Keratinocyte (primary cell): ENCODE data around the gene CC2D2B. TPM values are rescaled to one million over a fixed set of nuclear protein-coding genes. Genes with fewer than 3 reads are reported as not detected.
"Not testable (repeated sequence)": the region's sequence is repeated elsewhere in the genome, so short reads cannot be mapped to it uniquely, and the experiment has no call there.

Experiments
- DNase-seq: peaks from one replicate; pipeline ENCODE4 v3.0.0-alpha.2; 2011; ENCODE audit warnings: low read depth, missing footprints, low spot score
- FAIRE-seq: peaks from 2 replicates; lab custom pipeline; 2011; peaks lifted over from hg19 to GRCh38; lab: Jason Lieb, UNC
- H2AFZ ChIP-seq: 2 replicates; pipeline ENCODE4 v1.6.0; 2012; ENCODE audit warnings: low read length, control low read depth, inconsistent platforms; ENCODE audit not compliant: control insufficient read depth
- H3K27ac ChIP-seq: 2 replicates; pipeline ENCODE4 v1.5.1; 2011; ENCODE audit warnings: low read length; ENCODE audit not compliant: control insufficient read depth, insufficient read depth
- H3K27me3 ChIP-seq: 3 replicates; pipeline ENCODE4 v1.6.0; 2011; ENCODE audit warnings: low read length; ENCODE audit not compliant: control insufficient read depth, insufficient read depth; ENCODE audit errors: extremely low read depth
- H3K36me3 ChIP-seq, 2 experiments: 2 replicates in 1 of 2; 3 replicates in 1 of 2; pipeline ENCODE4 v1.5.1; 2011; ENCODE audit warnings: low read length in 2 of 2, mild to moderate bottlenecking in 1 of 2; ENCODE audit not compliant: control insufficient read depth in 2 of 2, insufficient read depth in 2 of 2; ENCODE audit errors: extremely low read depth in 1 of 2
- H3K4me1 ChIP-seq: 3 replicates; pipeline ENCODE4 v1.5.1; 2011; ENCODE audit warnings: low read length; ENCODE audit not compliant: control insufficient read depth, insufficient read depth; ENCODE audit errors: extremely low read depth
- H3K4me2 ChIP-seq: 3 replicates; pipeline ENCODE4 v1.6.0; 2011; ENCODE audit warnings: low read depth, low read length; ENCODE audit not compliant: control insufficient read depth, insufficient read depth; ENCODE audit errors: extremely low read depth
- H3K4me3 ChIP-seq, 3 experiments: fragments of 200-600 bp in 1 of 3; sonication (generic) in 1 of 3; 2 replicates in 2 of 3; 3 replicates in 1 of 3; pipeline ENCODE4 v1.5.1; 2011 to 2016; ENCODE audit warnings: low read length in 3 of 3, mild to moderate bottlenecking in 3 of 3, control low read depth in 2 of 3, inconsistent platforms in 1 of 3, low read depth in 1 of 3, mixed read lengths in 1 of 3, mixed run types in 1 of 3, moderate library complexity in 1 of 3; ENCODE audit not compliant: control insufficient read depth in 2 of 3, insufficient read depth in 2 of 3; ENCODE audit errors: extremely low read depth in 1 of 3
- H3K79me2 ChIP-seq: 2 replicates; pipeline ENCODE4 v1.6.0; 2012; ENCODE audit warnings: low read length; ENCODE audit not compliant: control insufficient read depth, insufficient read depth
- H3K9ac ChIP-seq: 3 replicates; pipeline ENCODE4 v1.6.0; 2011; ENCODE audit warnings: low read length; ENCODE audit not compliant: control insufficient read depth, insufficient read depth; ENCODE audit errors: extremely low read depth
- H3K9me1 ChIP-seq: 3 replicates; pipeline ENCODE4 v1.6.0; 2011; ENCODE audit warnings: low read length; ENCODE audit not compliant: control insufficient read depth, insufficient read depth; ENCODE audit errors: extremely low read depth
- H3K9me3 ChIP-seq: 2 replicates; pipeline ENCODE4 v1.5.1; 2012; ENCODE audit warnings: low read depth, low read length; ENCODE audit not compliant: control insufficient read depth
- H4K20me1 ChIP-seq: 3 replicates; pipeline ENCODE4 v1.6.0; 2011; ENCODE audit warnings: low read length; ENCODE audit not compliant: control insufficient read depth, insufficient read depth; ENCODE audit errors: extremely low read depth
- EZH2 ChIP-seq: IDR thresholded peaks from one replicate; pipeline ENCODE4 v1.6.1; 2012; ENCODE audit warnings: inconsistent platforms, mild to moderate bottlenecking, low read length, moderate library complexity
- dilution Hi-C: fragments of 300-500 bp; cut with MboI; formaldehyde crosslinking; loops from one replicate; pipeline ENCODE4 v1.7.0; 2020; ENCODE audit warnings: low sequenced_read_pairs; ENCODE audit not compliant: extremely low pct_ligation_motif_present
- polyA plus RNA-seq, 5 experiments: library from polyadenylated mRNA; depleted of rRNA in 3 of 5; stranded (reverse) in 3 of 5; stranded (forward) in 1 of 5; unstranded in 1 of 5; fragments of >200 nt; gene quantifications; 1 replicate in 1 of 5; 2 replicates in 3 of 5; 3 replicates in 1 of 5; pipeline versions ENCODE4 v1.2.1 to v1.2.3, GENCODE V29; 2011 to 2012; ENCODE audit warnings: missing spikeins in 2 of 5, low read depth in 1 of 5, low replicate concordance in 1 of 5
- TF ChIP-seq, protein P1 (sequence below), 3 experiments: IDR thresholded peaks in 1 of 3; conservative IDR thresholded peaks in 1 of 3; optimal IDR thresholded peaks in 1 of 3; 2 replicates in 2 of 3; 3 replicates in 1 of 3; pipeline versions ENCODE3 to v1.5.1; 2011; ENCODE audit warnings: low read length in 3 of 3, mild to moderate bottlenecking in 3 of 3, moderate library complexity in 2 of 3, control low read depth in 1 of 3, inconsistent platforms in 1 of 3; ENCODE audit not compliant: insufficient read depth in 2 of 3; ENCODE audit errors: extremely low read depth in 1 of 3

The CC2D2B gene
- polyA plus RNA-seq, 1 donor (not counting 4 experiments of a cell fraction or from before 2014, with no cell fraction given) = 0.10 TPM

DNA sequence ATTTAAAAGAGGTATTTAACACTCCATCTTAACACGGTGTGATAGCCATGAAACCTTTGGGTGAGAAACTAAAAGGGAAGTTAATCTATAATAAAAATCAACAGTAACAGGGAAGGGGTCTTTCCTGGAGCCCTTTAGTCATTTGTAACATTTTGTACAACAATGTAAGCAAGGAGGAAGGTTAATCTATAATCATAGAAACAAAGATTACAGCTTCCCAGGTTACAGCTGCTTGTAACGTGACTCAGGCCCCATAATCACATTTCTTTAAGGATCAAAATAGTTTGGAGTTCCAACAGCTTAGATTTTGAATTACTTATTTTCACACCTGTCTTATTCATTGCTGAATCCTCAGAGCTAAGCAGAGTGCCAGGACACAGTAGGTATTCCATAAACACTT lies 17.9 kb upstream of the CC2D2B start:
- Histone ChIP-seq H2AFZ (no peak overlapping the region), H3K4me2 (no peak overlapping the region), H3K4me3 (no peak overlapping the region), H3K9me3 (no peaks in the 10 kb centered on the region), H3K9me1 (no peaks in the 10 kb centered on the region), H3K4me1 (no peaks in the 10 kb centered on the region), H3K27me3 (no peaks in the 10 kb centered on the region), H3K36me3 (peaks cover 0 to 1% of the 10 kb centered on the region in 2 experiments), H3K27ac (no peak overlapping the region), H3K79me2 (no peaks in the 10 kb centered on the region), H3K9ac (no peak overlapping the region), H4K20me1 (no peaks in the 10 kb centered on the region)
- FAIRE-seq = no peak
- no peak for TF ChIP-seq EZH2
- TF ChIP-seq, protein P1, sequence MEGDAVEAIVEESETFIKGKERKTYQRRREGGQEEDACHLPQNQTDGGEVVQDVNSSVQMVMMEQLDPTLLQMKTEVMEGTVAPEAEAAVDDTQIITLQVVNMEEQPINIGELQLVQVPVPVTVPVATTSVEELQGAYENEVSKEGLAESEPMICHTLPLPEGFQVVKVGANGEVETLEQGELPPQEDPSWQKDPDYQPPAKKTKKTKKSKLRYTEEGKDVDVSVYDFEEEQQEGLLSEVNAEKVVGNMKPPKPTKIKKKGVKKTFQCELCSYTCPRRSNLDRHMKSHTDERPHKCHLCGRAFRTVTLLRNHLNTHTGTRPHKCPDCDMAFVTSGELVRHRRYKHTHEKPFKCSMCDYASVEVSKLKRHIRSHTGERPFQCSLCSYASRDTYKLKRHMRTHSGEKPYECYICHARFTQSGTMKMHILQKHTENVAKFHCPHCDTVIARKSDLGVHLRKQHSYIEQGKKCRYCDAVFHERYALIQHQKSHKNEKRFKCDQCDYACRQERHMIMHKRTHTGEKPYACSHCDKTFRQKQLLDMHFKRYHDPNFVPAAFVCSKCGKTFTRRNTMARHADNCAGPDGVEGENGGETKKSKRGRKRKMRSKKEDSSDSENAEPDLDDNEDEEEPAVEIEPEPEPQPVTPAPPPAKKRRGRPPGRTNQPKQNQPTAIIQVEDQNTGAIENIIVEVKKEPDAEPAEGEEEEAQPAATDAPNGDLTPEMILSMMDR (optimal IDR thresholded peaks at IDR 0.05 in 1 of 3, IDR thresholded peaks at IDR 0.05 in 1 of 3, conservative IDR thresholded peaks at IDR 0.05 in 1 of 3; ENCODE audit: extremely low read depth in 1 of 3, insufficient read depth in 2 of 3, low read length in 3 of 3) = no peak
- no peak for DNase-seq
- dilution Hi-C loops = no loop called here

DNA sequence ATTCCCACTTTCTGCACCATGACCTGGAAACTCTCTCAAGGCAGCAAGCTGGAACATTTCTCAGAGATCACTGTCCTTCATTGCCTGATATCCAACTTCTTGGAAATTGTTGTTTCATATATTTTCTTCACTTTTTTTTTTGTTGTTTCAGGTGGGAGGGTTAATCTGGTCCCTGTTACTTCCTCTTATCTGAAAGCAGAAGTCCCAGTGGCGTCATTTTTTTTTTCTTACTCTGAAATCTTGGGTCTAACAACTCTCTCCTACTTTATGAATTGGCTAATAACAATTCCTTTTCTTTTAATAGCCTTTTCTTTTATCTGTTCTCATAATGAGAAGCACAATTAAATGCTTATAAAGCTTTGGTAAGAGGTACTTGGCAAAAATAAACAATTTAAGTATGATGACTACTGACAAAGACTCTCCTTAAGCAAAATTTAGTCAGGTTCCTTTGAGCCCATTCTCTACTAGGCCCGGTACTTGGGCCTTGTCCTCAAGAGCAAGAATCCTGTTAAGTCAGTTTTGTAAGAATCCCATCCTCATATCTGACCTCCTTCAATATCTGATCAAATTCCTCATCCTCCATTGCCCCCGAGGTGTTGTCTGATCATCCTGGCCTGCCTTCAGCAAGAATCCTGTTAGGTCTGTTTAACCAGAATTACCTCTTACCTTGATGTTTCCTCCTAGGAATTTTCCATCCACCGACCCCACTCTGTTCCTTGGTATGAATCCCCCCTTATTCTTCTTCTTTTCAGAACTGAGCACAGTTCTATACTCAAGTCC lies 11.5 kb upstream of the CC2D2B start:
- no peak overlapping the region for H2AFZ ChIP-seq
- TF ChIP-seq EZH2 = no peak
- TF ChIP-seq, protein P1 (optimal IDR thresholded peaks at IDR 0.05 in 1 of 3, IDR thresholded peaks at IDR 0.05 in 1 of 3, conservative IDR thresholded peaks at IDR 0.05 in 1 of 3; ENCODE audit: extremely low read depth in 1 of 3, insufficient read depth in 2 of 3, low read length in 3 of 3) = no peak
- no peak overlapping the region for H3K4me2 ChIP-seq
- no peaks in the 10 kb centered on the region for H4K20me1 ChIP-seq
- no peaks in the 10 kb centered on the region for H3K9me3 ChIP-seq
- no peaks in the 10 kb centered on the region for H3K79me2 ChIP-seq
- H3K27ac ChIP-seq = no peak overlapping the region
- FAIRE-seq = no peak
- H3K27me3 ChIP-seq = no peaks in the 10 kb centered on the region
- dilution Hi-C loops = no loop called here
- H3K4me3 ChIP-seq = no peak overlapping the region
- peaks cover 1 to 5% of the 10 kb centered on the region in 2 experiments for H3K36me3 ChIP-seq
- no peaks in the 10 kb centered on the region for H3K9me1 ChIP-seq
- no peak for DNase-seq
- H3K4me1 ChIP-seq = no peaks in the 10 kb centered on the region
- H3K9ac ChIP-seq = no peak overlapping the region

DNA sequence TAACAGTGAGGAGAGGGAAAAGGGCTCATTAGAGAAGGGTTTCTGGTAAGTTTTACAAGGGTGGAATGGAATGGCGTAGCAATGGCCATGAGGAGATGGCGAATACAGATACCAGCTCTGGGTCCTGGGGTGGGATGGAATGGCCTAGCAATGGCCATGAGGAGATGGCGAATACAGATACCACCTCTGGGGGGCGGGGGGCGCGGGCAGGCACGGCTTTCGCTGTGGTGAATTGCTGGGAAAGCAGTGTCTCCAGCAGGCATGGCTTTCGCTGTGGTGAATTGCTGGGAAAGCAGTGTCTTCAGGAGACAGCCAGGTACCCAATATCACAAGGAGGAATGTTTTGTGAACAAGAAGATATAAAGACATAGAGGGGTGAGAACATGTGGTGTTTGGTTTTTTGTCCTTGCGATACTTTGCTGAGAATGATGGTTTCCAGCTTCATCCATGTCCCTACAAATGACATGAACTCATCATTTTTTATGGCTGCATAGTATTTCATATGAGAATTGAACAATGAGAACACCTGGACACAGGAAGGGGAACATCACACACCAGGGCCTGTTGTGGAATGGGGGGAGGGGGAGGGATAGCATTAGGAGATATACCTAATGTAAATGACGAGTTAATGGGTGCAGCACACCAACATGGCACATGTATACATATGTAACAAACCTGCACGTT lies 1.7 kb upstream of the CC2D2B start:
- H3K9ac ChIP-seq, H3K4me1 ChIP-seq, H2AFZ ChIP-seq, H3K27me3 ChIP-seq, H3K36me3 ChIP-seq, H3K9me1 ChIP-seq, H3K4me2 ChIP-seq, H3K4me3 ChIP-seq, H3K27ac ChIP-seq, H4K20me1 ChIP-seq, FAIRE-seq, DNase-seq, H3K79me2 ChIP-seq, dilution Hi-C loops, H3K9me3 ChIP-seq: not testable (repeated sequence)
